ENCODE data around the gene ATP8A2. TPM values are rescaled to one million over a fixed set of nuclear protein-coding genes. Genes with fewer than 3 reads are reported as not detected.

The ATP8A2 gene
- total and polyA plus RNA-seq, 9 of the 15 experiments (the other 6 are each of a cell fraction or from before 2014, with no cell fraction given), result under 0.01 to 0.33 (median 0.06) TPM; not detected in 4

DNA sequence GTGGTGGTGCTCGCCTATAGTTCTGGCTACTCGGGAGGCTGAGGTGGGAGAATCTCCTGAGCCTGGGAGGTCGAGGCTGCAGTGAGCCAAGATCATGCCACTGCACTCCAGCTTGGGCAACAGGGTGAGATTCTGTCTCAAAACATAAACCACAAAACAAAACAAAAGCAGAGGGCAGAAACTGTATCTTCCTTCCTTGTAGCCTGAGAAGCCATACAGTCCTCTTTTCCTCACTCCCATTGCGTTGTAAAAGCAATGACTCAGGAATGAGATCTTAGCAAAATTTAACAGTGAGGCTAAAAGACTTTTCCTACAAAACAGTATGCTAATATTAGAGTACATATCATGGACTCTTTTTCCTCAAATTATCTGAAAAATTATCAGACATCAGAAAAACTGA, 549.2 kb downstream of the ATP8A2 start (continued):
- TF ChIP-seq, protein P1, sequence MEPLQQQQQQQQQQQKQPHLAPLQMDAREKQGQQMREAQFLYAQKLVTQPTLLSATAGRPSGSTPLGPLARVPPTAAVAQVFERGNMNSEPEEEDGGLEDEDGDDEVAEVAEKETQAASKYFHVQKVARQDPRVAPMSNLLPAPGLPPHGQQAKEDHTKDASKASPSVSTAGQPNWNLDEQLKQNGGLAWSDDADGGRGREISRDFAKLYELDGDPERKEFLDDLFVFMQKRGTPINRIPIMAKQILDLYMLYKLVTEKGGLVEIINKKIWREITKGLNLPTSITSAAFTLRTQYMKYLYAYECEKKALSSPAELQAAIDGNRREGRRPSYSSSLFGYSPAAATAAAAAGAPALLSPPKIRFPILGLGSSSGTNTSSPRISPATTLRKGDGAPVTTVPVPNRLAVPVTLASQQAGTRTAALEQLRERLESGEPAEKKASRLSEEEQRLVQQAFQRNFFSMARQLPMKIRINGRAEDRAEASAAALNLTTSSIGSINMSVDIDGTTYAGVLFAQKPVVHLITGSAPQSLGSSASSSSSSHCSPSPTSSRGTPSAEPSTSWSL (CRISPR knock-in tag; IDR thresholded peaks at IDR 0.05; ENCODE audit: borderline replicate concordance), result no peak

DNA sequence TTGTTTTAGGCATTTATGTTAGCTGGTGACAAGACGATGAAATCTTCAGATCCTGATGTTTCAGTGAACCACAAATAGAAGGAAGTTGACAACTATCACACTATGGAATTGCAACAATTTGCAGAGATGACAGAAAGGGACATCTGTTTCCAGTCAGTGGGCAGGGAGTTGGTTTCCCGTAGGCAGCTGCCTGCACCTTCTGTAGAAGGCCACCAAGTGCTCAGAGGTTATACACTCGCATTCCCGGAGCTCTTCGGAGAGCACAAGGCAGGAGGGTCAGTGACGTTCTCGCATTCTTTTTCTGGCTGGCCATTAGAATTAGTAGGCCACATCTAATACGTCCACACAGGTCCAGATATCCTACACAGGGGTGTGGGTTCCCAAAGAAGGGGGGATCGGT, 550.6 kb downstream of the ATP8A2 start:
- H3K4me2 ChIP-seq (ENCODE audit: insufficient read depth, low read length), result no peak overlapping the region
- no peak overlapping the region for H3K4me3 ChIP-seq
- H3K9me3 ChIP-seq (replicated peaks; ENCODE audit: control insufficient read depth, insufficient read depth, low read depth, low read length), result no peaks in the 10 kb centered on the region
- WGBS (ENCODE audit: insufficient coverage, low coverage, missing lambda C conversion rate), result 2% methylated on average over 9 of the region's 9 CpGs
- H3K9ac ChIP-seq (ENCODE audit: insufficient read depth in 1 of 2, low read depth in 2 of 2, low read length in 2 of 2), result no peak overlapping the region
- intact Hi-C loops (cut with micrococcal nuclease) (no loop called here), in situ Hi-C loops (cut with MboI) (no loop called here)
- H3K36me3 ChIP-seq (ENCODE audit: control insufficient read depth, insufficient read depth, low read length), result no peaks in the 10 kb centered on the region
- H2AFZ ChIP-seq (ENCODE audit: low read depth, low read length), result no peak overlapping the region
- CTCF ChIA-PET (ENCODE audit: low intra/inter-chr PET ratio), result no interaction called here
- H3K79me2 ChIP-seq (ENCODE audit: control insufficient read depth, insufficient read depth, low read length), result no peaks in the 10 kb centered on the region
- POLR2A ChIA-PET, result interaction anchor here (0.6 kb wide), 1 partner anchor 9 kb away, joined by 3 read pairs; no protein-coding TSS in a partner anchor
- no TSS peak for BruUV-seq (replicated peaks)
- H3K9me1 ChIP-seq (ENCODE audit: control insufficient read depth, insufficient read depth, low read length), result no peaks in the 10 kb centered on the region
- ATAC-seq, result no peak
- no peaks in the 10 kb centered on the region for H4K20me1 ChIP-seq (replicated peaks; ENCODE audit: control insufficient read depth, insufficient read depth, low read length)
- H3K4me1 ChIP-seq (replicated peaks in 1 of 2; ENCODE audit: control insufficient read depth in 2 of 2, insufficient read depth in 2 of 2, low read length in 2 of 2), result no peaks in the 10 kb centered on the region
- no peaks in the 10 kb centered on the region for H3K27me3 ChIP-seq (ENCODE audit: control insufficient read depth in 2 of 2, insufficient read depth in 2 of 2, low read length in 2 of 2)
- no peak for FAIRE-seq
- TF ChIP-seq SMARCA4 (IDR thresholded peaks at IDR 0.05), result no peak
- no peak for TF ChIP-seq PTRF (tag; IDR thresholded peaks at IDR 0.05)
- no peak for TF ChIP-seq SNRNP70 (optimal IDR thresholded peaks at IDR 0.05; ENCODE audit: low read depth, low read length)
- no peak for TF ChIP-seq NCOA4 (IDR thresholded peaks at IDR 0.05; ENCODE audit: partially characterized antibody)
- TF ChIP-seq, protein P2, sequence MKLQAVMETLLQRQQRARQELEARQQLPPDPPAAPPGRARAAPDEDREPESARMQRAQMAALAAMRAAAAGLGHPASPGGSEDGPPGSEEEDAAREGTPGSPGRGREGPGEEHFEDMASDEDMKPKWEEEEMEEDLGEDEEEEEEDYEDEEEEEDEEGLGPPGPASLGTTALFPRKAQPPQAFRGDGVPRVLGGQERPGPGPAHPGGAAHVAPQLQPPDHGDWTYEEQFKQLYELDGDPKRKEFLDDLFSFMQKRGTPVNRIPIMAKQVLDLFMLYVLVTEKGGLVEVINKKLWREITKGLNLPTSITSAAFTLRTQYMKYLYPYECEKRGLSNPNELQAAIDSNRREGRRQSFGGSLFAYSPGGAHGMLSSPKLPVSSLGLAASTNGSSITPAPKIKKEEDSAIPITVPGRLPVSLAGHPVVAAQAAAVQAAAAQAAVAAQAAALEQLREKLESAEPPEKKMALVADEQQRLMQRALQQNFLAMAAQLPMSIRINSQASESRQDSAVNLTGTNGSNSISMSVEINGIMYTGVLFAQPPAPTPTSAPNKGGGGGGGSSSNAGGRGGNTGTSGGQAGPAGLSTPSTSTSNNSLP (IDR thresholded peaks at IDR 0.05; ENCODE audit: borderline replicate concordance, low read depth, low read length), result no peak
- no peak for TF ChIP-seq TFAM (CRISPR knock-in tag; conservative IDR thresholded peaks at IDR 0.05)
- no peak for TF ChIP-seq GTF2E2 (tag; IDR thresholded peaks at IDR 0.05)
- TF ChIP-seq RCOR1 (IDR thresholded peaks at IDR 0.05; ENCODE audit: borderline replicate concordance in 1 of 2, low read depth in 2 of 2, low read length in 2 of 2), result no peak
- no peak for TF ChIP-seq HMG20B (CRISPR knock-in tag; IDR thresholded peaks at IDR 0.05)
- DNase-seq (ENCODE audit: extremely low read depth in 1 of 4, low spot score in 3 of 4), result no peak
- H3K27ac ChIP-seq (ENCODE audit: extremely low read depth, low read depth, low read length), result no peak overlapping the region

Data from K562 (cell line).